MCF 10A (cell line): ENCODE measurements around the gene PTPRM. TPM values are rescaled to one million over a fixed set of nuclear protein-coding genes. Genes with fewer than 3 reads are reported as not detected.
A peak's percentile ranks its signal among the peaks of the same experiment; 100 is the strongest.

Experiments used
- BruUV-seq: library from RNA; stranded (reverse); fragments of 400-500 nt; replicated peaks from 2 replicates; lab custom pipeline; 2021; lab: Mats Ljungman, UMichigan
- CTCF ChIA-PET: fragments of 300-600 bp; sonication (Branson Sonifier 250); formaldehyde crosslinking; extraction: SDS; loops from one replicate; lab custom pipeline; 2021; ENCODE audit warnings: antibody characterized with exemption, inconsistent platforms; lab: Yijun Ruan, JAX
- POLR2A ChIA-PET: fragments of 300-600, 350-650 bp; sonication (Branson Sonifier 250); formaldehyde crosslinking; extraction: SDS; loops from one replicate; lab custom pipeline; 2020; ENCODE audit warnings: antibody characterized with exemption, inconsistent platforms; lab: Yijun Ruan, JAX
- DNase-seq: peaks from one replicate; pipeline ENCODE4 v3.0.0-alpha.2; 2018; ENCODE audit not compliant: unreplicated experiment
- H3K27ac Mint-ChIP-seq: one replicate; pipeline ENCODE4 v1.8.0; 2022; ENCODE audit warnings: mild to moderate bottlenecking, low read depth, mixed read lengths; ENCODE audit not compliant: unreplicated experiment
- H3K27me3 Mint-ChIP-seq: one replicate; pipeline ENCODE4 v1.8.0; 2022; ENCODE audit warnings: mixed read lengths; ENCODE audit not compliant: insufficient read depth, unreplicated experiment
- H3K36me3 Mint-ChIP-seq: one replicate; pipeline ENCODE4 v1.8.0; 2022; ENCODE audit warnings: mild to moderate bottlenecking, moderate library complexity, mixed read lengths; ENCODE audit not compliant: insufficient read depth, unreplicated experiment
- H3K4me1 Mint-ChIP-seq: one replicate; pipeline ENCODE4 v1.8.0; 2022; ENCODE audit warnings: mixed read lengths; ENCODE audit not compliant: insufficient read depth, unreplicated experiment
- H3K4me3 Mint-ChIP-seq: one replicate; pipeline ENCODE4 v1.8.0; 2022; ENCODE audit warnings: mild to moderate bottlenecking, moderate library complexity, mixed read lengths; ENCODE audit not compliant: unreplicated experiment
- H3K9me3 Mint-ChIP-seq: one replicate; pipeline ENCODE4 v1.8.0; 2022; ENCODE audit warnings: mixed read lengths; ENCODE audit not compliant: unreplicated experiment
- intact Hi-C: fragments of 100-400 bp; cut with micrococcal nuclease; formaldehyde crosslinking; loops from 2 replicates; pipeline ENCODE4 v1.14.1; 2022
- total RNA-seq: library from RNA; stranded (reverse); gene quantifications from 2 replicates; pipeline ENCODE4 v1.2.3, GENCODE V29; 2022
- TF ChIP-seq, protein P1 (sequence below): fragments of 200-600 bp; IDR thresholded peaks from one replicate; pipeline ENCODE4 v1.8.0; 2022; ENCODE audit warnings: antibody characterized with exemption, mild to moderate bottlenecking; ENCODE audit not compliant: unreplicated experiment

Gene PTPRM
- total RNA-seq, 1 experiment from 2014 or later, result 82.8 TPM

DNA sequence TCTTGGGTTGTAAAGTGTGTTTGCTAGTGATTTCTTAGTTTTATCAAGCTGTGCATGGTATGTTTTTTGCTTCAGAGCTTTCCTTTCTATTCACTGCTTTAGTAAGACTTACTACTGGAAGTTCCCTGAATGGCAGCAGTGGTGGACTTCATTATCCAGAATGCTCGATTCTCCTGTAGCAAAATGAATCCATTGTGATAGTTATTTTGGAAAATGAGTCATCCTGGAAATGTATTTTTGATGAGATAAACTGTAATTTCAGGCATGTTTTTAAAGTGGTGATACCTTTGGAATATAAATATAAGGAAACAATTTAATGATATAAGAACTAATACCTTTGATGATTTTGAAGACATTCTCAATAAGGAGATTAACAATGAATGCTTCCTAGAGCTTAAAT lies 387.1 kb downstream of the PTPRM start:
- TF ChIP-seq, protein P1, sequence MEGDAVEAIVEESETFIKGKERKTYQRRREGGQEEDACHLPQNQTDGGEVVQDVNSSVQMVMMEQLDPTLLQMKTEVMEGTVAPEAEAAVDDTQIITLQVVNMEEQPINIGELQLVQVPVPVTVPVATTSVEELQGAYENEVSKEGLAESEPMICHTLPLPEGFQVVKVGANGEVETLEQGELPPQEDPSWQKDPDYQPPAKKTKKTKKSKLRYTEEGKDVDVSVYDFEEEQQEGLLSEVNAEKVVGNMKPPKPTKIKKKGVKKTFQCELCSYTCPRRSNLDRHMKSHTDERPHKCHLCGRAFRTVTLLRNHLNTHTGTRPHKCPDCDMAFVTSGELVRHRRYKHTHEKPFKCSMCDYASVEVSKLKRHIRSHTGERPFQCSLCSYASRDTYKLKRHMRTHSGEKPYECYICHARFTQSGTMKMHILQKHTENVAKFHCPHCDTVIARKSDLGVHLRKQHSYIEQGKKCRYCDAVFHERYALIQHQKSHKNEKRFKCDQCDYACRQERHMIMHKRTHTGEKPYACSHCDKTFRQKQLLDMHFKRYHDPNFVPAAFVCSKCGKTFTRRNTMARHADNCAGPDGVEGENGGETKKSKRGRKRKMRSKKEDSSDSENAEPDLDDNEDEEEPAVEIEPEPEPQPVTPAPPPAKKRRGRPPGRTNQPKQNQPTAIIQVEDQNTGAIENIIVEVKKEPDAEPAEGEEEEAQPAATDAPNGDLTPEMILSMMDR, result no peak
- Mint-ChIP-seq H3K36me3 (peaks cover 18% of the 10 kb centered on the region), H3K27ac (no peak overlapping the region), H3K9me3 (no peaks in the 10 kb centered on the region), H3K27me3 (no peaks in the 10 kb centered on the region), H3K4me1 (peaks cover 34% of the 10 kb centered on the region), H3K4me3 (no peak overlapping the region)
- ChIA-PET CTCF (interaction anchor here (1.4 to 2.4 kb wide), 5 partner anchors 28 to 682 kb away, joined by 3 to 10 read pairs (median 5); no protein-coding TSS in a partner anchor), POLR2A (interaction anchor here (0.6 to 1.4 kb wide), 5 partner anchors 9 to 283 kb away, joined by 3 to 5 read pairs (median 3); no protein-coding TSS in a partner anchor)
- no peak for DNase-seq
- BruUV-seq, result no TSS peak
- intact Hi-C loops, result no loop called here

DNA sequence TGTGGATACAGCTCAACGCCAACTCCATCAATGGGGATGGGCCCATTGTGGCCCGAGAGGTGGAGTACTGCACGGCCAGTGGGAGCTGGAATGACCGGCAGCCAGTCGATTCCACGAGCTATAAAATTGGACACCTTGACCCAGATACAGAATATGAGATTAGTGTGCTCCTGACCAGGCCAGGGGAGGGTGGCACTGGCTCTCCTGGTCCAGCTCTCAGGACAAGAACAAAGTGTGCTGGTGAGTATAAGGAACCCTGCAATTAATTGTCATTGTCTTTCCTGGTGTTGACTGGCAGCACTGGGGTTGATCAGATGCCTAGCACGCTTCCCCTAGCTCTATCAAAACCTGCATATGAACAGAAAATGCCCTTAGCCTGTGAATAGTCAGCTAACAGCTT lies 388.1 kb downstream of the PTPRM start:
- ChIA-PET POLR2A (interaction anchor here (0.7 to 1.4 kb wide), 3 partner anchors 8 to 37 kb away, joined by 3 to 4 read pairs (median 3); no protein-coding TSS in a partner anchor), CTCF (interaction anchor here (0.6 to 2.4 kb wide), 5 partner anchors 162 to 683 kb away, joined by 3 to 10 read pairs (median 3); no protein-coding TSS in a partner anchor)
- Mint-ChIP-seq H3K27ac (no peak overlapping the region), H3K36me3 (peaks cover 18% of the 10 kb centered on the region), H3K4me3 (no peak overlapping the region), H3K27me3 (no peaks in the 10 kb centered on the region), H3K9me3 (no peaks in the 10 kb centered on the region), H3K4me1 (peaks cover 37% of the 10 kb centered on the region)
- BruUV-seq, result no TSS peak
- TF ChIP-seq, protein P1, result no peak
- intact Hi-C loops, result no loop called here
- no peak for DNase-seq

DNA sequence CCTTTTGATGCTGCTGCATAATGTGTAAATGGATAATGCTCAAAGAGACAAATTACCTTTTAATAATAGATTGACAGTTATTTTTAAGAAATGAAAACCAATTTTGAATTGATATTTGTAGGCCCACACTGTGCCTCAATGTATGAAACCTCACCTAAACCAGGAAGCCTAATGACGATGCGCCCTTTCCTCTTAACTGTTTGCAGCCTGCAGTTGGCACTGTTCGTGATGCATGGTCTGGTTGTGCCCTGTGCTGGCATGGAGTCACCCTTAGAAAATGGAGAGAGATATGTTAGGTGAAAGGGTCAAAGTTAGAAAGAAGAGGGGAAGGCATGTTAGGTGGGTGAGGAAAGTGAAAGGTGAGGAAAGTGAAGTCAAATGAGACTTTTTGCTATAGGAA lies 390.2 kb downstream of the PTPRM start:
- H3K4me1 Mint-ChIP-seq, result peaks cover 37% of the 10 kb centered on the region
- no TSS peak for BruUV-seq
- intact Hi-C loops, result no loop called here

DNA sequence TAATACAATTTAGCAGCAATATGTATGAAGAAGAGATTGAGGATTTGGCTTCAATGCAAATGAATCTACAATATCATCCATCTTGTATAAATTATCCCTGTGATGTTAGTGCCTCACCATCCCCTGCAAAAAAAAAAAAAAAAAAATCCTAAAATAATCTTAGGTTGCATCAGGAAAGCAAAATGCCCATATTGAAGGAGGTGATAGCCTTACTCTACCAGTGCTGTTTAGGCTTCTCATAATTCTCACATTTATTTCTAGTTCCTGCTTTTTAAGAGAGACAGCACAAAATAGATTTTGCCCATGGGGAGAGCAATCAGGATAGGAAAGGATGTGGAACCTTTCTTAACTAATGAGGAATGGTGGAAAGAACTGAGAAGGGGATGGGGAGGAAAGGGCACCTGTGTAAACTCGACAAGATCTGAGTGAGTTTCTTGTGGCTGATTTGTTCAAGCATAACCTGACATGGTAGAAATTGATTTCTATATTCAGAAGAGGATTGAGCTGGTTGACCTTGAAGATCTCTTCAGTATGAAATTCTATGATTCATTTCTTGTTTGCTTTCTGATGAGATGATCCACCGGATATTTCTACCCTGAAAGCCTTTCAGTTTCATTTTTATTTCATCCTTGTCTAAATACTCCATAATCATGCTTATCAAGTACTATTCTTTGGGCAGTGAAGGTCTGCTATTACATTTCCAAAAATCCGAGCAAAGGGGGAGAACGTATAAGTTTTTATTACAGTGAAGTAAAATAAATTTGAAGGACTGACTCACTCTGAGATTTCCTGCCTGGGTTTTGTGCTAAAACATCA lies 391.2 kb downstream of the PTPRM start:
- peak overlapping the region; percentile 78 for H3K27ac Mint-ChIP-seq
- TF ChIP-seq, protein P1, result no peak
- H3K9me3 Mint-ChIP-seq, result no peaks in the 10 kb centered on the region
- H3K36me3 Mint-ChIP-seq, result peaks cover 18% of the 10 kb centered on the region
- TSS peak; percentile 6 for BruUV-seq
- intact Hi-C loops, result no loop called here
- H3K4me3 Mint-ChIP-seq, result peak overlapping the region; percentile 55
- no peaks in the 10 kb centered on the region for H3K27me3 Mint-ChIP-seq
- H3K4me1 Mint-ChIP-seq, result peaks cover 37% of the 10 kb centered on the region
- peak; percentile 24 for DNase-seq
- ChIA-PET POLR2A (interaction anchor here (1.0 to 2.5 kb wide), 4 partner anchors 12 to 87 kb away, joined by 3 to 15 read pairs (median 4); no protein-coding TSS in a partner anchor), CTCF (interaction anchor here (0.9 to 2.2 kb wide), 3 partner anchors 9 to 391 kb away, joined by 3 to 9 read pairs (median 4); partner anchors contain the start of gene PTPRM)

More for the DNA sequence above, 390.2 kb downstream of the PTPRM start:
- TF ChIP-seq, protein P1, result no peak
- ChIA-PET CTCF (no interaction called here), POLR2A (no interaction called here)
- Mint-ChIP-seq H3K27me3 (no peaks in the 10 kb centered on the region), H3K27ac (peak overlapping the region; percentile 60), H3K36me3 (peaks cover 18% of the 10 kb centered on the region), H3K9me3 (no peaks in the 10 kb centered on the region), H3K4me3 (peak overlapping the region; percentile 46)
- no peak for DNase-seq
